Metanephros (tissue), 1 donor: ENCODE data around the gene TBCB. TPM values are rescaled to one million over a fixed set of nuclear protein-coding genes. Genes with fewer than 3 reads are reported as not detected.

Experiments
- total RNA-seq: library from RNA; depleted of rRNA; stranded (reverse); fragments of >200 nt; gene quantifications from one replicate; pipeline ENCODE4 v1.2.3, GENCODE V29; 2014

TBCB gene
- 89.8 TPM for total RNA-seq

GRCh38 chr19:36115453-36116343 lies at the start of gene TBCB:
Gene TBCB, plus strand, starts transcription at chr19:36115468. Its CDS starts 93 bp downstream, at chr19:36115561.

GRCh38 chr19:36110487-36111199 lies 4.6 kb upstream of the TBCB start, which contains the start of gene OVOL3:
Gene OVOL3, plus strand, starts transcription at chr19:36111143. Its CDS starts 60 bp downstream, at chr19:36111203.

GRCh38 chr19:36114721-36115452 lies 381 bp upstream of the TBCB start, which contains the start of gene POLR2I:
Gene POLR2I, minus strand, starts transcription at chr19:36114875. Its CDS starts 19 bp downstream, at chr19:36114856.

GRCh38 chr19:36139473-36140303 lies 24.4 kb downstream of the TBCB start, which contains the start of gene CAPNS1:
Gene CAPNS1, plus strand, starts transcription at chr19:36140066. Its CDS starts 946 bp downstream, at chr19:36141012.

GRCh38 chr19:36152352-36153091 lies 37.3 kb downstream of the TBCB start, which contains the start of gene COX7A1:
Gene COX7A1, minus strand, starts transcription at chr19:36152447. Its CDS starts 40 bp downstream, at chr19:36152407.

Other genes starting within 250 kb of the TBCB start
- 10.3 TPM for gene APLP1, start 246.9 kb upstream of the TBCB start, total RNA-seq
- 12.7 TPM for gene NFKBID, start 214.9 kb upstream of the TBCB start, total RNA-seq
- 6.9 TPM for gene HCST, start 212.9 kb upstream of the TBCB start, total RNA-seq
- 24.3 TPM for gene TYROBP, start 207.2 kb upstream of the TBCB start, total RNA-seq
- 9.9 TPM for gene LRFN3, start 179.1 kb upstream of the TBCB start, total RNA-seq
- gene SDHAF1, start 120.3 kb upstream of the TBCB start, total RNA-seq: 15.9 TPM
- 7.4 TPM for gene SYNE4, start 106.7 kb upstream of the TBCB start, total RNA-seq
- gene ALKBH6, start 101.3 kb upstream of the TBCB start, total RNA-seq: 10.3 TPM
- 25.7 TPM for gene CLIP3, start 82.6 kb upstream of the TBCB start, total RNA-seq
- gene THAP8, start 61.2 kb upstream of the TBCB start, total RNA-seq: 6.7 TPM
- gene WDR62, start 60.6 kb upstream of the TBCB start, total RNA-seq: 3.2 TPM
- not detected for gene OVOL3, start 4.3 kb upstream of the TBCB start, total RNA-seq
- gene POLR2I, start 593 bp upstream of the TBCB start, total RNA-seq: 56.9 TPM
- 217 TPM for gene CAPNS1, start 24.6 kb downstream of the TBCB start, total RNA-seq
- gene COX7A1, start 37.0 kb downstream of the TBCB start, total RNA-seq: 36.9 TPM
- gene ZNF565, start 99.2 kb downstream of the TBCB start, total RNA-seq: 6.7 TPM
- 87.3 TPM for gene ZNF146, start 99.6 kb downstream of the TBCB start, total RNA-seq